HepG2 (cell line): ENCODE results near the gene RASGRF1. TPM values are rescaled to one million over a fixed set of nuclear protein-coding genes. Genes with fewer than 3 reads are reported as not detected.

Experiments
- ATAC-seq: fragments of 200-7000 bp; cut with Tn5 transposase; 3 replicates; pipeline ENCODE4 v1.9.1; 2020; ENCODE audit warnings: mild to moderate bottlenecking, moderate library complexity
- BruUV-seq: library from RNA; stranded (reverse); fragments of 400-500 nt; replicated peaks from 2 replicates; lab custom pipeline; 2021; lab: Mats Ljungman, UMichigan
- CTCF ChIA-PET: fragments of 300-600 bp; formaldehyde crosslinking; extraction: SDS; loops from one replicate; lab custom pipeline; 2021; ENCODE audit warnings: low total read pairs, inconsistent platforms, low intra/inter-chr PET ratio; lab: Yijun Ruan, JAX
- POLR2A ChIA-PET: fragments of 350-600 bp; sonication (Branson Sonifier 250); formaldehyde crosslinking; loops from one replicate; lab custom pipeline; 2020; ENCODE audit warnings: antibody characterized with exemption, inconsistent platforms; lab: Yijun Ruan, JAX
- DNase-seq: peaks from one replicate; pipeline ENCODE4 v3.0.0-alpha.2; 2015; ENCODE audit warnings: low spot score
- FAIRE-seq: peaks from 3 replicates; lab custom pipeline; 2011; peaks lifted over from hg19 to GRCh38; lab: Jason Lieb, UNC
- H2AFZ ChIP-seq: one replicate; pipeline ENCODE4 v1.6.1; 2011; ENCODE audit warnings: low read length, inconsistent platforms
- H3K27ac ChIP-seq: fragments of 300-600 bp; 3 replicates; pipeline ENCODE4 v1.8.0; 2011; ENCODE audit warnings: mixed run types, mild to moderate bottlenecking, mixed read lengths, low read length, inconsistent platforms; ENCODE audit not compliant: insufficient read depth; ENCODE audit errors: extremely low read length
- H3K27me3 ChIP-seq, 2 experiments: fragments of 200-600 bp in 1 of 2; 2 replicates in 1 of 2; 3 replicates in 1 of 2; pipeline versions ENCODE4 v1.6.0 to v1.8.0; 2011; ENCODE audit warnings: low read length in 2 of 2, mild to moderate bottlenecking in 2 of 2, moderate library complexity in 2 of 2, inconsistent platforms in 1 of 2; ENCODE audit not compliant: insufficient read depth in 2 of 2, control insufficient read depth in 1 of 2
- H3K36me3 ChIP-seq, 2 experiments: fragments of 200-600 bp in 1 of 2; replicated peaks in 1 of 2; 2 replicates in 1 of 2; 3 replicates in 1 of 2; pipeline versions ENCODE4 v1.5.1 to v1.8.0; 2011; ENCODE audit warnings: low read length in 2 of 2, inconsistent platforms in 1 of 2; ENCODE audit not compliant: insufficient read depth in 2 of 2, control insufficient read depth in 1 of 2
- H3K4me1 ChIP-seq: 2 replicates; pipeline ENCODE4 v1.5.1; 2012; ENCODE audit warnings: low read length, inconsistent platforms; ENCODE audit not compliant: insufficient read depth
- H3K4me2 ChIP-seq: 2 replicates; pipeline ENCODE4 v1.6.0; 2011; ENCODE audit warnings: low read depth, low read length, inconsistent platforms
- H3K4me3 ChIP-seq, 3 experiments: fragments of 200-600 bp in 1 of 3; sonication (generic), shearing (Covaris generic) in 1 of 3; replicated peaks in 1 of 3; 2 replicates each; pipeline ENCODE4 v1.5.1; 2011 to 2016; ENCODE audit warnings: low read length in 3 of 3, inconsistent platforms in 2 of 3, low read depth in 2 of 3, mild to moderate bottlenecking in 2 of 3, control low read depth in 1 of 3, mixed read lengths in 1 of 3; ENCODE audit not compliant: insufficient read depth in 1 of 3
- H3K79me2 ChIP-seq: one replicate; pipeline ENCODE4 v1.6.1; 2011; ENCODE audit warnings: low read length, inconsistent platforms; ENCODE audit not compliant: insufficient read depth
- H3K9ac ChIP-seq: 2 replicates; pipeline ENCODE4 v1.6.0; 2011; ENCODE audit warnings: mild to moderate bottlenecking, low read depth, low read length, inconsistent platforms; ENCODE audit not compliant: insufficient read depth
- H3K9me3 ChIP-seq: 2 replicates; pipeline ENCODE4 v1.5.1; 2012; ENCODE audit warnings: mild to moderate bottlenecking, low read length
- H4K20me1 ChIP-seq: 2 replicates; pipeline ENCODE4 v1.6.0; 2011; ENCODE audit warnings: inconsistent platforms, mild to moderate bottlenecking, low read length, moderate library complexity; ENCODE audit not compliant: insufficient read depth
- BHLHE40 ChIP-seq: IDR thresholded peaks from 2 replicates; pipeline ENCODE4 v1.6.1; 2011; ENCODE audit warnings: low read length, improper control_type of control experiment
- KLF12 ChIP-seq: sonication (generic); formaldehyde crosslinking; IDR thresholded peaks from 2 replicates; pipeline ENCODE4 v1.4.0; 2020; ENCODE audit warnings: missing genetic modification reagents, borderline replicate concordance
- MAF1 ChIP-seq: sonication (generic); formaldehyde crosslinking; IDR thresholded peaks from 2 replicates; pipeline ENCODE4 v1.5.0; 2020; ENCODE audit warnings: missing genetic modification reagents, borderline replicate concordance
- MED13 ChIP-seq: sonication (generic); formaldehyde crosslinking; IDR thresholded peaks from 2 replicates; pipeline ENCODE4 v1.5.0; 2020; ENCODE audit warnings: missing genetic modification reagents
- SIX4 ChIP-seq: sonication (generic); formaldehyde crosslinking; IDR thresholded peaks from 2 replicates; pipeline ENCODE4 v1.4.0; 2020; ENCODE audit warnings: missing genetic modification reagents
- ZBTB8A ChIP-seq: sonication (generic); formaldehyde crosslinking; IDR thresholded peaks from 2 replicates; pipeline ENCODE4 v1.4.0; 2020; ENCODE audit warnings: mild to moderate bottlenecking, low read depth, missing genetic modification reagents, borderline replicate concordance
- ZNF235 ChIP-seq: sonication (generic); formaldehyde crosslinking; IDR thresholded peaks from 2 replicates; pipeline ENCODE4 v1.8.1; 2023; ENCODE audit warnings: mild to moderate bottlenecking, missing genetic modification reagents, borderline replicate concordance
- ZNF768 ChIP-seq: sonication (generic); formaldehyde crosslinking; IDR thresholded peaks from 2 replicates; pipeline ENCODE4 v1.4.0; 2020; ENCODE audit warnings: missing genetic modification reagents
- WGBS: methylation state at CpG from one replicate; pipeline ENCODE4 v1.1.6; 2017; ENCODE audit warnings: low lambda C conversion rate; 5-methylcytosine and 5-hydroxymethylcytosine counted together
- in situ Hi-C: cut with HindIII; loops from 2 replicates; pipeline ENCODE4 v1.10.0; 2017; ENCODE audit warnings: low pct_unique_long_range_greater_than_20kb; ENCODE audit not compliant: extremely low pct_ligation_motif_present
- intact Hi-C: fragments of 100-400 bp; cut with micrococcal nuclease; formaldehyde crosslinking; loops from one replicate; pipeline ENCODE4 v1.10.0; 2022; ENCODE audit not compliant: unreplicated experiment
- polyA plus RNA-seq, 8 experiments: library from polyadenylated mRNA; depleted of rRNA in 3 of 8; stranded (reverse) in 7 of 8; unstranded in 1 of 8; fragments of >200 nt; fragmentation: Illumina TruSeq in 4 of 8; extraction: Trizol in 4 of 8; gene quantifications; 2 replicates each; pipeline versions ENCODE4 v1.2.1 to v1.2.3, GENCODE V29; 2011 to 2016; ENCODE audit warnings: low read depth in 4 of 8, missing spikeins in 1 of 8, mixed read lengths in 1 of 8; ENCODE audit not compliant: insufficient read depth in 1 of 8
- total RNA-seq, 5 experiments: library from RNA; depleted of rRNA; stranded (reverse); fragments of >200 nt; fragmentation: Illumina TruSeq; extraction: Trizol; gene quantifications; 2 replicates each; pipeline ENCODE4 v1.2.3, GENCODE V29; 2016; ENCODE audit warnings: low read depth in 1 of 5
- TF ChIP-seq, protein P1 (sequence below): sonication (generic); formaldehyde crosslinking; IDR thresholded peaks from 2 replicates; pipeline ENCODE4 v1.8.1; 2023; ENCODE audit warnings: mild to moderate bottlenecking, missing genetic modification reagents
- TF ChIP-seq, protein P2 (sequence below): sonication (generic); formaldehyde crosslinking; IDR thresholded peaks from 2 replicates; pipeline ENCODE4 v1.8.0; 2022; ENCODE audit warnings: missing genetic modification reagents, low read depth, mild to moderate bottlenecking, borderline replicate concordance

The RASGRF1 gene
- total and polyA plus RNA-seq, 2 of the 13 experiments (the other 11 are each of a cell fraction or from before 2014, with no cell fraction given) = 0.55 to 3.0 TPM

DNA sequence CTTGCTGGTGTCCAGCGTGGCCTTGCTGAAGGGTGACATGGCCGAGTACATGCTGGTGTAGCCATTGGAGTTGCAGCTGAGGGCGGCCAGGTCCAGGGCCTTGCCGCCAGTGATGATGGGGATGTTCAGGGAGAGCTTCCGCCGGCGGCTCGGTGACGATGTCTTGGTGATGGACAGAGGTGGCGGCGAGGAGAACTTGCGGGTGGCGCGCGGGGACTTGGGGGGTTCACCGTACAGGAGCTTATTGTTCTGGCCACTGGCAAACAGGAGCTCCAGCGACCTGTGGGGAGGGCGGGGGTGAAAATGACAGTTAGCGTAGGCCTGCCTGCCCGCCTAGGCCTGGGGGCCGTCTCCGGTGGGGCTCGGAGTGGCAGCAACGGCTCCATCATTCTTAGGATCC, 86.7 kb downstream of the RASGRF1 start (continued):
- TF ChIP-seq, protein P1, sequence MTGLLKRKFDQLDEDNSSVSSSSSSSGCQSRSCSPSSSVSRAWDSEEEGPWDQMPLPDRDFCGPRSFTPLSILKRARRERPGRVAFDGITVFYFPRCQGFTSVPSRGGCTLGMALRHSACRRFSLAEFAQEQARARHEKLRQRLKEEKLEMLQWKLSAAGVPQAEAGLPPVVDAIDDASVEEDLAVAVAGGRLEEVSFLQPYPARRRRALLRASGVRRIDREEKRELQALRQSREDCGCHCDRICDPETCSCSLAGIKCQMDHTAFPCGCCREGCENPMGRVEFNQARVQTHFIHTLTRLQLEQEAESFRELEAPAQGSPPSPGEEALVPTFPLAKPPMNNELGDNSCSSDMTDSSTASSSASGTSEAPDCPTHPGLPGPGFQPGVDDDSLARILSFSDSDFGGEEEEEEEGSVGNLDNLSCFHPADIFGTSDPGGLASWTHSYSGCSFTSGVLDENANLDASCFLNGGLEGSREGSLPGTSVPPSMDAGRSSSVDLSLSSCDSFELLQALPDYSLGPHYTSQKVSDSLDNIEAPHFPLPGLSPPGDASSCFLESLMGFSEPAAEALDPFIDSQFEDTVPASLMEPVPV (CRISPR knock-in tag) = no peak
- no peak for TF ChIP-seq MED13 (CRISPR knock-in tag)
- TF ChIP-seq ZBTB8A = no peak

DNA sequence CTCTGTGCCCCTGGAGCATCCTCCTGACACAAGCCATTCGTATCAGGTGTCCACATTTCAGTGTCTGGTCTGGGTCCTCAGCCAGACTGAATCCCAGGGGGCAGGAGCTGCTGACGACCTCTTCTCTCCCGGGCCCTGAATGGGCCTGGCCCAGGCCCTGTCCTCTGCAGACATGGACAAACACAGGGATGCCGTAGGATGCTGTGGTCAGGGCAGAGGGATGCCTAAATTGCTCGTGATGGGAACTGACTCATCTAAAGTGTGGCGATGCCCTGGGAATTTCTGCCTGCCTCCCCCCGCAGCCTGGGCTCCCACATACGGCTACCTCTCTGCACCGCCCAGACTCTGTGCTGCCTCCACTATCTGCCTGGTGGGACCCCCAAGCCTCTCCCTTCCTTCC, 87.3 kb downstream of the RASGRF1 start:
- no peak overlapping the region for H3K4me3 ChIP-seq
- H3K4me1 ChIP-seq = peaks cover 36% of the 10 kb centered on the region
- no peaks in the 10 kb centered on the region for H3K9me3 ChIP-seq
- TF ChIP-seq MAF1 (CRISPR knock-in tag) = no peak
- no peak for TF ChIP-seq ZNF235 (CRISPR knock-in tag)
- no peak for TF ChIP-seq KLF12 (CRISPR knock-in tag)
- TF ChIP-seq SIX4 (CRISPR knock-in tag) = no peak
- TF ChIP-seq BHLHE40 = no peak
- TF ChIP-seq, protein P2, sequence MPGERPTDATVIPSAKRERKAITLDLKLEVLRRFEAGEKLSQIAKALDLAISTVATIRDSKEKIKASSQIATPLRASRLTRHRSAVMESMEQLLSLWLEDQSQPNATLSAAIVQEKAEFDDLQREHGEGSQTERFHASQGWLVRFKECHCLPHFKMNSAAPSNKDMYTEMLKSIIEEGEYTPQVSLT = no peak
- TF ChIP-seq ZNF768 = no peak
- DNase-seq (no peak), FAIRE-seq (no peak), ATAC-seq (no peak)
- no TSS peak for BruUV-seq
- ChIA-PET CTCF (no interaction called here), POLR2A (interaction anchor here (2.9 kb wide), 1 partner anchor 9 kb away, joined by 26 read pairs; no protein-coding TSS in a partner anchor)
- WGBS = 90% methylated on average over 9 of the region's 9 CpGs
- no peaks in the 10 kb centered on the region for H4K20me1 ChIP-seq
- no peaks in the 10 kb centered on the region for H3K36me3 ChIP-seq
- H3K9ac ChIP-seq = no peak overlapping the region
- no peaks in the 10 kb centered on the region for H3K79me2 ChIP-seq
- H3K27ac ChIP-seq = no peak overlapping the region
- intact Hi-C loops = no loop called here
- H2AFZ ChIP-seq = no peak overlapping the region
- no peak overlapping the region for H3K4me2 ChIP-seq
- H3K27me3 ChIP-seq = no peaks in the 10 kb centered on the region
- in situ Hi-C loops = no loop called here
